Measurements from ENCODE around the gene ERC2.

The ERC2 gene

GRCh38 chr3:55673764-55674163 is 794.5 kb downstream of the ERC2 start:
- H3K4me1 ChIP-seq (ENCODE audit: control insufficient read depth, insufficient read depth, low read length): 0 out of 2 replicates have a peak, but pooled peaks cover 4% of the 10 kb centered on the region
- no peaks in the 10 kb centered on the region for H3K36me3 ChIP-seq (ENCODE audit: control insufficient read depth in 2 of 2, insufficient read depth in 1 of 2, low read length in 2 of 2)
- H3K4me3 ChIP-seq (ENCODE audit: low read depth, low read length): no peak overlapping the region
- POLR2A ChIA-PET: interaction anchor here (0.7 kb wide), 1 partner anchor 76 kb away, joined by 5 read pairs; no protein-coding TSS in a partner anchor
- CTCF ChIA-PET: no interaction called here
- no peak overlapping the region for H3K27ac ChIP-seq (ENCODE audit: extremely low read depth, low read depth, low read length)
- no peak for TF ChIP-seq ZFP3 (tag by site-specific recombination; IDR thresholded peaks at IDR 0.05; ENCODE audit: low read depth)
- TF ChIP-seq ZNF398 (tag by site-specific recombination; IDR thresholded peaks at IDR 0.05): no peak
- TF ChIP-seq IKZF3 (tag by site-specific recombination; IDR thresholded peaks at IDR 0.05): no peak
- TF ChIP-seq ZBTB7A (tag by site-specific recombination; IDR thresholded peaks at IDR 0.05; ENCODE audit: low read depth): no peak
- TF ChIP-seq YY2 (tag by site-specific recombination; IDR thresholded peaks at IDR 0.05): no peak
- no peak for TF ChIP-seq HOXA7 (CRISPR knock-in tag; IDR thresholded peaks at IDR 0.05; ENCODE audit: borderline replicate concordance)
- no peak for TF ChIP-seq EGR2 (tag by site-specific recombination; IDR thresholded peaks at IDR 0.05; ENCODE audit: low read depth)
- TF ChIP-seq SP7 (tag by site-specific recombination; IDR thresholded peaks at IDR 0.05): no peak
- TF ChIP-seq GLIS1 (tag by site-specific recombination; IDR thresholded peaks at IDR 0.05): no peak
- no peak for TF ChIP-seq INSM2 (tag by site-specific recombination; IDR thresholded peaks at IDR 0.05)
- TF ChIP-seq ZNF548 (tag by site-specific recombination; IDR thresholded peaks at IDR 0.05): no peak
- TF ChIP-seq ZNF677 (tag by site-specific recombination; IDR thresholded peaks at IDR 0.05): no peak
- TF ChIP-seq ZNF629 (tag by site-specific recombination; IDR thresholded peaks at IDR 0.05): no peak
- TF ChIP-seq ZNF626 (tag by site-specific recombination; IDR thresholded peaks at IDR 0.05): no peak
- no peak for TF ChIP-seq ZEB2 (tag by site-specific recombination; IDR thresholded peaks at IDR 0.05)
- TF ChIP-seq ZBTB44 (tag by site-specific recombination; IDR thresholded peaks at IDR 0.05): no peak
- TF ChIP-seq ZSCAN18 (tag by site-specific recombination; IDR thresholded peaks at IDR 0.05): no peak
- no peak for TF ChIP-seq ZNF623 (tag by site-specific recombination; IDR thresholded peaks at IDR 0.05)
- no peak for TF ChIP-seq ZFP69B (tag by site-specific recombination; IDR thresholded peaks at IDR 0.05)
- no peaks in the 10 kb centered on the region for H3K9me3 ChIP-seq (ENCODE audit: control insufficient read depth, insufficient read depth, low read depth, low read length)

- Histone ChIP-seq H3K36me3 (ENCODE audit: control insufficient read depth in 2 of 2, insufficient read depth in 1 of 2, low read length in 2 of 2) (no peaks in the 10 kb centered on the region), H3K9me3 (ENCODE audit: control insufficient read depth, insufficient read depth, low read depth, low read length) (no peaks in the 10 kb centered on the region), H3K4me3 (ENCODE audit: low read depth, low read length) (no peak overlapping the region), H3K4me1 (ENCODE audit: control insufficient read depth, insufficient read depth, low read length) (no peaks in the 10 kb centered on the region), H3K27ac (ENCODE audit: extremely low read depth, low read depth, low read length) (no peak overlapping the region)
- TF ChIP-seq ZBTB1 (tag by site-specific recombination; IDR thresholded peaks at IDR 0.05) (no peak), ZNF140 (tag by site-specific recombination; IDR thresholded peaks at IDR 0.05) (no peak)
- ChIA-PET CTCF (no interaction called here), POLR2A (no interaction called here)
Observed at GRCh38 chr3:55669133-55669532, 799.1 kb downstream of the ERC2 start.

Measured in HEK293 (cell line).